G401.6 (cell line): ENCODE data around the gene FOXD4.
"Not testable (repeated sequence)": the region's sequence is repeated elsewhere in the genome, so short reads cannot be mapped to it uniquely, and the experiment has no call there.

Experiments used
- FAIRE-seq: peaks from 2 replicates; lab custom pipeline; 2012; peaks lifted over from hg19 to GRCh38; lab: Jason Lieb, UNC

The FOXD4 gene

DNA sequence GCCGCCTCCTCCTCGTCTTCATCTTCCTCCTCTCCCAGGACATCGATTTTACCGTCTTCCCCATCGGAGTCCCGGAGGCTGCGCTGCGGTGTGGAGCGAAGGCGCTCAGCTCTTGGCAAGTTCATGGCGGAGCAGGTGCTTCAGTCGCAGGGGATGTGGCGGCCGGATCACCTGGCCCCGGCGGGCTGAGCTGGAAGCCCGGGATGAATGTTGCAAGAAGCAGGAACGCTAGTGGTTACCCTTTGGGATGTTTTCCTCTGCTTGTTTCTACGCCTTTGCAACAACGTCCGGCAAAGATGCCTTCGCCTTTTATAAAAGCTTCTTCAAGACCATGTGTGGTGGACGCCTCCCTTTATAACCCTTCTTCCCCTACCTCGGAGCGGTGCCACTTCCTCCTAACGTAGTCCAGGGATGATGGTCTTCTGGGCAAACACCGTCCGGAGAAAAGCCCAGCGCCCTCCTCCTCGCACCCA is at the start of gene FOXD4:
TSS of gene FOXD4 (minus strand) at position 423 of the 473 bp plus-strand sequence. CDS start at position 125, 298 bp downstream.
- not testable (repeated sequence) for FAIRE-seq

- not testable (repeated sequence) for FAIRE-seq
Measured at GRCh38 chr9:159871-160270, 41.7 kb upstream of the FOXD4 start.

DNA sequence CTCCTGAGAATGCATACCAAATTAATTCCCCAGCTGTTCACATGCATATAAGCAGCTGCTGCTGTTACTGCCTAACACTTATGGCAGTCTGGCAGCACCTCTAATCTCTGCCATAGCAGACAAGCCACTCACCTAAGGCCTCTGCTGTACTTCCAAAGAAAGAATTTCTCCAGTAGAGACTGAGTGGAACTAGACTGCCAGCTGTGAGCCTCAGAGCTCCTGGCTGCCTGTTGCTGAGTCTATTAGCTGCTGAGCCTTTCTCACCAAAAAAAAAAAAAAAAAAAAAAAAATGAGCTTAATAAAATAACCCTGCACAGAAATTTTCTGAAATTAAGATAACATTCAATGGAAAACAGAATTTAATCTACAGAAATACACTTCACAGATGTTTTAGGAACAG is 33.0 kb upstream of the FOXD4 start:
- not testable (repeated sequence) for FAIRE-seq

- not testable (repeated sequence) for FAIRE-seq
Measured at GRCh38 chr9:139880-140279, 21.7 kb upstream of the FOXD4 start.

GRCh38 chr9:117144-117994 is 848 bp downstream of the FOXD4 start:
- not testable (repeated sequence) for FAIRE-seq

GRCh38 chr9:116239-117077 is 1.8 kb downstream of the FOXD4 start:
- FAIRE-seq = not testable (repeated sequence)

DNA sequence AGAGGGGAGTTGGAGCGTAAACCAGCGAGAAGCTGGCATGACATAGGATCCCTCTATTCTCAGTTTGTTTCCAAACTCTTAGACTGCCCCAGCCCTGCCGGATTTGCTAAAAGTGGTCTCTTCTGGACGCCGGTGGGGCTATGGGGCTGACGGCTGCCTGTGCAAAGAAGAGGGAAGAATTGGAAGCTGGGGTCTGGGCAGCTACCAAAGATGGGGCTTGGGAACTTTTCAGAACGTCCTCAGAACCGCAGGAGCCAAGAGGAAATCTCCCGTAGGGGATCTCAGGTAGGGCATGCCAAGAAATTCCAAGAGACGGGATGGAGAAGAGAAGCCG is 3.1 kb downstream of the FOXD4 start:
- not testable (repeated sequence) for FAIRE-seq

- not testable (repeated sequence) for FAIRE-seq
Measured at GRCh38 chr9:114267-115117, 3.7 kb downstream of the FOXD4 start.

DNA sequence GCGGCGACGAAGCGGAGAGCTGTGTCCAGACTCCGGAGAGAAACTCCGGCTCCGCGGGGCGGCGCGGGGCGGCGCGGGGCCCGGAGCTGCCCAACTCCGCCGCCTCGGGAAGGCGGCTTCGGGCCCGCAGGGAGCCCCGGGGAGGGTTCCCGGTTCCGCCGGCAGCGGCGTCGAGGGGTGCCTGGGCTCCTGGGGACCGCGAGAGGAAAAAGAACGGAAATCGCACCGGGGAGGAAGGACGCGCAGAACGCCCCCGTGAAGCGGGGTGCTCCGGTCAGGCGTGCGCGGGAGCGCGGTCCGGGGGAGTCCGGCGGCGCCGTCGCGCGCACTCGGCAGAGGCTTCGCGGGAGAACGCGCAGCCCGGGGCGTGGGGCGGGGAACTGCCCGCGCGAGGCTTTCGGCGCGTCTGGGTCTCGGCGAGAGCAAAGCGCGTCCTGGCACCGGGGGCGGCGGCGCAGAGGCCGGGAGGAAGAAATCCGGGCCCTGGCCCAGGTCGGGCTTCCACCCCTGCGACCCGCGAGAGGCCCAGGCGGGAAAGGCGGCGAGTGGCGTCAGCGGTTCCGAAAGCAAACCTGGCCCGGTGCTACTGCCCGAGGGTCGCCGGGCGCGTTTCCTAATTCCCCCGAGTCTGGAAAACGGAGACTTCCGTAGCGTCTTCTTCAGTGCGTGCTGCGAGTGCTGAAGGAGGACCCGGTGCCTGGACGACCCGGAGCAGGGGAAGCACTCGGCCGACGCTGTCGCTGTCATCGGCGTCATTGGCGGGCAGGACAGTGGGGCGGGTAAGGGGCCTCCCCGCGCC is 4.5 kb downstream of the FOXD4 start:
- not testable (repeated sequence) for FAIRE-seq

- not testable (repeated sequence) for FAIRE-seq
Measured at GRCh38 chr9:112589-113467, 5.4 kb downstream of the FOXD4 start.

GRCh38 chr9:110672-111071 is 7.5 kb downstream of the FOXD4 start:
- FAIRE-seq = not testable (repeated sequence)

GRCh38 chr9:109540-109939 is 8.7 kb downstream of the FOXD4 start:
- not testable (repeated sequence) for FAIRE-seq

GRCh38 chr9:108742-109495 is 9.3 kb downstream of the FOXD4 start:
- not testable (repeated sequence) for FAIRE-seq

DNA sequence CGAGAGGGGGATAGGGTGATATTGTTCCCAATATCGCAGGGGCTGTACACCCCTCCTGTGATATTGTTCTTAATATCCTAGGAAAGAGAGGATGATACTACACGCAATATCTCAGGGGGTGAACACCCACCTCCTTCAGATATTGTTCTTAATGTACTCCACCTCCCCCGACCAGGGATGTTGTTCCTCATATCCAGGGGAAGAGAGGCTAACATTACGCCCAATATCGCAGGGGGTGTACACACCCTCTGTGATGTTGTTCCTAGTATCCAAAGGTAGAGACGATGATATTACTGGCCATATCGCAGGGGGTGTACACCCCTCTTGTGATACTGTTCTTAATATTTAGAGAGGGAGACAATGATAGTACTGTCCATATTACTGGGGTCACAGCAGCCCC is 12.2 kb downstream of the FOXD4 start:
- not testable (repeated sequence) for FAIRE-seq

DNA sequence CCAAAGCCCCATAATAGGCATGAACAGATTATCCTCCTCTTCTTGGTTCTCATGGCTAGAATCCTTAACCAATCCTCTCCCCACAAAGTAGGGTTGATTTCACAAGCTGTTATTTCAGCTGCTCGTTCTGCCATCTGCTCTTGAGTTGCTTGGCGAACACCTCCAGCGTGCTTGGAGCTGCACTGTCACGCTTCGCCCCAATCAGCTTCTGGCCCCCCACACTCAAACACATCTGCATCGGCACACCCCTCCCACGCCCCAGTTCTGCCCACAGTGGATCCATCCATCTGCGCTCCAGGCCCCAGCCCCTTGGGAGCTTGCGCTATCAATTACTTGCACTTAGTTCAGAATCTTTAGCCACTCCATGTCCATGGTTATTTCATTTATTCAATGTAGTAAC is 17.8 kb downstream of the FOXD4 start:
- FAIRE-seq = not testable (repeated sequence)

DNA sequence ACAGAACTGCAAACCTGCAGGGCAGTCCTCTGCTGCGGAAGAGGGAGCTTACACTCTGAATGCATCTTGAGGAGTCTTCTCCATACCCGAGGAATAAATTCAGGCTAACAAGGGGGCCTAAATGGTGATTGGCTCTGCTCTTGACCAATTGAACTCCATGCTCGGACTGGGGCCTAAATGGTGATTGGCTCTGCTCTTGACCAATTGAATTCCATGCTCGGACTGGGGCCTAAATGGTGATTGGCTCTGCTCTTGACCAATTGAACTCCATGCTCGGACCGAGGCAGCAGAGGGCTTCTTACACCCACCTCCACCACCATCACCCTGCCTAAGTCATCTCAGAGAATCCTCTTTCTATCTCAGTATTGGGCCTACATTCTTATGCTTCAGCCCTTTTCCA is 18.4 kb downstream of the FOXD4 start:
- FAIRE-seq = not testable (repeated sequence)

- not testable (repeated sequence) for FAIRE-seq
Measured at GRCh38 chr9:98775-99174, 19.4 kb downstream of the FOXD4 start.

DNA sequence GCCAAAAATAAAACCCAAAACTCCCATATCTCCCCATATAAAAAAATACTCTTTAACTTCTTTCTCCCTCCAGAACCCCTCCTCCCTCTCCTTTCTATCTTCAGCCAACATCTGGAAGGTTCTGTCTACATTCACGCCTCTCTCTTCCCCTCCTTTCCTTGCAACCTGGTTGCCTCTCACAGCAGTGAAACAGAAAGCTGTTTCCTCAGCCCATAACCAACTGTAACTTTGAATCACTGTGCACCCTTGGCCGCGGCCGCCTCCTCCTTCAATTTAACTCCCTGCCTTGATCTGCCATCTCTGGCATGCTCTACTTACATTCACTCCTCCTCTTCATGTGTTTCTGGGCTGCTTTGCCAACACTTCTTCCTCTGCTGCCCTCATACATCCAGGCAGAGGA is 23.2 kb downstream of the FOXD4 start:
- FAIRE-seq = not testable (repeated sequence)

DNA sequence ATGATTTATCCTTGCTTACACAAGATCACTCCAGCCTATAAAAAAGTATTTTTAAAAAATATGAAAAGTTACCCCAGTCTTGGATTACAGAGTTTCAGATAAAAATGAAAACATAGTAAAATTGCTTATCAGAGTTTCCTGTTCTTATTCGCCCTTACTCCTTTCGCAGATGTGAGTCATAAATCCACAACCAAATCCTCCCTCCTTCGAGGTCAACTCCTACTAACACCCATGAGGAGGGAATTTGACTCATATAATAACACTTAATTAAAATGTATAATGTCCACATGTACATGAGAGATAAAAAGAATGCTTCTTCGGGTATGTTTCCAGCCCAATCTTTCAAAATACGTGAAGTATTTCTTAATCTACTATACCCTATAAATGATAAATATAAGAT is 23.9 kb downstream of the FOXD4 start:
- not testable (repeated sequence) for FAIRE-seq
